CD4-positive, alpha-beta T cell (primary cell): ENCODE measurements around the gene DCST2. TPM values are rescaled to one million over a fixed set of nuclear protein-coding genes. Genes with fewer than 3 reads are reported as not detected.

Experiments used
- ATAC-seq: fragments of 200-7000 bp; cut with Tn5 transposase; one replicate; pipeline ENCODE4 v1.10.0; 2022; ENCODE audit warnings: mild to moderate bottlenecking; ENCODE audit not compliant: poor library complexity
- CTCF ChIA-PET: fragments of 350-600 bp; sonication (Branson Sonifier 250); formaldehyde crosslinking; loops from one replicate; lab custom pipeline; 2021; ENCODE audit warnings: antibody characterized with exemption, inconsistent platforms; lab: Charles Lee
- POLR2A ChIA-PET: fragments of 350-600 bp; sonication (Branson Sonifier 250); formaldehyde crosslinking; loops from one replicate; lab custom pipeline; 2021; ENCODE audit warnings: antibody characterized with exemption, inconsistent platforms; lab: Charles Lee
- DNase-seq, 14 experiments: peaks; one replicate each; pipeline ENCODE4 v3.0.0-alpha.2; 2013 to 2020; ENCODE audit warnings: mixed read lengths in 2 of 14
- H3K27ac ChIP-seq, 2 donors: one replicate each; pipeline versions ENCODE4 v1.5.1 to v1.7.0; 2013; ENCODE audit warnings: low read length in 2 of 2, low read depth in 1 of 2, mild to moderate bottlenecking in 1 of 2
- H3K27me3 ChIP-seq, 2 experiments: 1 replicate in 1 of 2; 2 replicates in 1 of 2; pipeline versions ENCODE4 v1.6.1 to v1.7.0; 2013; ENCODE audit warnings: low read length in 2 of 2, control low read depth in 1 of 2, mild to moderate bottlenecking in 1 of 2, moderate library complexity in 1 of 2; ENCODE audit not compliant: insufficient read depth in 2 of 2, control insufficient read depth in 1 of 2
- H3K36me3 ChIP-seq: one replicate; pipeline ENCODE4 v1.6.1; 2013; ENCODE audit warnings: low read length, control low read depth; ENCODE audit not compliant: insufficient read depth
- H3K4me1 ChIP-seq: one replicate; pipeline ENCODE4 v1.6.1; 2013; ENCODE audit warnings: low read length, control low read depth; ENCODE audit not compliant: insufficient read depth
- H3K4me3 ChIP-seq: one replicate; pipeline ENCODE4 v1.5.1; 2013; ENCODE audit warnings: mild to moderate bottlenecking, low read length, moderate library complexity
- H3K9me3 ChIP-seq, 2 experiments: 1 replicate in 1 of 2; 2 replicates in 1 of 2; pipeline versions ENCODE4 v1.6.1 to v1.7.0; 2013; ENCODE audit warnings: low read length in 2 of 2, mild to moderate bottlenecking in 2 of 2, control low read depth in 1 of 2, moderate library complexity in 1 of 2; ENCODE audit not compliant: control insufficient read depth in 1 of 2, insufficient read depth in 1 of 2
- H3K27ac Mint-ChIP-seq: one replicate; pipeline ENCODE4 v1.8.0; 2020; ENCODE audit warnings: mixed read lengths
- H3K27me3 Mint-ChIP-seq: one replicate; pipeline ENCODE4 v1.8.0; 2021; ENCODE audit warnings: mixed read lengths
- H3K36me3 Mint-ChIP-seq: one replicate; pipeline ENCODE4 v1.8.0; 2021; ENCODE audit warnings: low read depth, mixed read lengths
- H3K4me1 Mint-ChIP-seq: one replicate; pipeline ENCODE4 v1.8.0; 2021; ENCODE audit warnings: low read depth, mixed read lengths
- H3K4me3 Mint-ChIP-seq: one replicate; pipeline ENCODE4 v1.8.0; 2020; ENCODE audit warnings: mild to moderate bottlenecking, mixed read lengths
- H3K9me3 Mint-ChIP-seq: one replicate; pipeline ENCODE4 v1.8.0; 2020; ENCODE audit warnings: mixed read lengths
- intact Hi-C, 2 experiments: fragments of 100-400 bp; cut with DNase I in 1 of 2; cut with micrococcal nuclease in 1 of 2; formaldehyde crosslinking; loops; one replicate each; pipeline versions ENCODE4 v1.15.1 to v1.9.0; 2023 to 2025; cut with DNase I, micrococcal nuclease
- total RNA-seq, 174 experiments: library from RNA in 2 of 174; stranded (reverse) in 2 of 174; gene quantifications; one replicate each; pipeline ENCODE4 v1.2.3 and lab custom pipeline; 2021 to 2026
- TF ChIP-seq, protein P1 (sequence below): fragments of 200-600 bp; IDR thresholded peaks from one replicate; pipeline ENCODE4 v1.8.0; 2022; ENCODE audit warnings: antibody characterized with exemption, mild to moderate bottlenecking

DCST2 gene
- total RNA-seq, 2 experiments from 2014 or later = 1.4 to 2.2 TPM

DNA sequence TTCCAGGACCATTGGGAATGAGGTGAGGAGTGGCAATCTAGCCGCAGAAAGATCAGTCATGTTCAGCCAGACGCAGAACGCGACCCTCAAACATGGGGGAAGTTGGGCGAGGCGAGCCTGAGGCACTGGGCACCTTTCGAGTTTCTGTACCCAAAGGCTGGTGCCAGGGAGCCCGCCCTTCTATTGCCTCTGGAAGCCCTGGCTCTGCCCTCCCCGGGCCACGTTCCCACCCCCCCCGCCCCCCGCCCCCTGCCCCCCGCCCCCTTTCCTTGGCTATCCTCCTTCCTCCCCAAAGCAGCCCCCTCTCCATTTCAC lies 33.2 kb downstream of the DCST2 start:
- Histone ChIP-seq H3K27ac (peak overlapping the region; percentile 92 to 96), H3K4me1 (peaks cover 65% of the 10 kb centered on the region), H3K27me3 (no peaks in the 10 kb centered on the region), H3K9me3 (no peaks in the 10 kb centered on the region), H3K4me3 (peak overlapping the region; percentile 73), H3K36me3 (peaks cover 3% of the 10 kb centered on the region)
- TF ChIP-seq, protein P1, sequence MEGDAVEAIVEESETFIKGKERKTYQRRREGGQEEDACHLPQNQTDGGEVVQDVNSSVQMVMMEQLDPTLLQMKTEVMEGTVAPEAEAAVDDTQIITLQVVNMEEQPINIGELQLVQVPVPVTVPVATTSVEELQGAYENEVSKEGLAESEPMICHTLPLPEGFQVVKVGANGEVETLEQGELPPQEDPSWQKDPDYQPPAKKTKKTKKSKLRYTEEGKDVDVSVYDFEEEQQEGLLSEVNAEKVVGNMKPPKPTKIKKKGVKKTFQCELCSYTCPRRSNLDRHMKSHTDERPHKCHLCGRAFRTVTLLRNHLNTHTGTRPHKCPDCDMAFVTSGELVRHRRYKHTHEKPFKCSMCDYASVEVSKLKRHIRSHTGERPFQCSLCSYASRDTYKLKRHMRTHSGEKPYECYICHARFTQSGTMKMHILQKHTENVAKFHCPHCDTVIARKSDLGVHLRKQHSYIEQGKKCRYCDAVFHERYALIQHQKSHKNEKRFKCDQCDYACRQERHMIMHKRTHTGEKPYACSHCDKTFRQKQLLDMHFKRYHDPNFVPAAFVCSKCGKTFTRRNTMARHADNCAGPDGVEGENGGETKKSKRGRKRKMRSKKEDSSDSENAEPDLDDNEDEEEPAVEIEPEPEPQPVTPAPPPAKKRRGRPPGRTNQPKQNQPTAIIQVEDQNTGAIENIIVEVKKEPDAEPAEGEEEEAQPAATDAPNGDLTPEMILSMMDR = no peak
- H3K27me3 Mint-ChIP-seq = no peaks in the 10 kb centered on the region
- ATAC-seq = no peak
- peak in 1 of 14 experiments; percentile 32 for DNase-seq
- H3K4me3 Mint-ChIP-seq = peak overlapping the region; percentile 92
- ChIA-PET CTCF (interaction anchor here (1.1 to 13.2 kb wide), 8 partner anchors 17 to 63 kb away, joined by 3 to 159 read pairs (median 20); partner anchors contain the start of genes CKS1B, FLAD1, PBXIP1 and PMVK), POLR2A (interaction anchor here (1.0 to 10.2 kb wide), 8 partner anchors 12 to 64 kb away, joined by 4 to 189 read pairs (median 15); partner anchors contain the start of genes CKS1B, FLAD1, PBXIP1 and PMVK)
- H3K4me1 Mint-ChIP-seq = peaks cover 58% of the 10 kb centered on the region
- peak overlapping the region; percentile 90 for H3K27ac Mint-ChIP-seq
- intact Hi-C loops = loop anchor here (1.0 to 5.0 kb wide), 3 partner anchors 45 to 62 kb away; partner anchors contain the start of gene EFNA4 (in 2 of the 2)
- no peaks in the 10 kb centered on the region for H3K9me3 Mint-ChIP-seq
- H3K36me3 Mint-ChIP-seq = peaks cover 15% of the 10 kb centered on the region

DNA sequence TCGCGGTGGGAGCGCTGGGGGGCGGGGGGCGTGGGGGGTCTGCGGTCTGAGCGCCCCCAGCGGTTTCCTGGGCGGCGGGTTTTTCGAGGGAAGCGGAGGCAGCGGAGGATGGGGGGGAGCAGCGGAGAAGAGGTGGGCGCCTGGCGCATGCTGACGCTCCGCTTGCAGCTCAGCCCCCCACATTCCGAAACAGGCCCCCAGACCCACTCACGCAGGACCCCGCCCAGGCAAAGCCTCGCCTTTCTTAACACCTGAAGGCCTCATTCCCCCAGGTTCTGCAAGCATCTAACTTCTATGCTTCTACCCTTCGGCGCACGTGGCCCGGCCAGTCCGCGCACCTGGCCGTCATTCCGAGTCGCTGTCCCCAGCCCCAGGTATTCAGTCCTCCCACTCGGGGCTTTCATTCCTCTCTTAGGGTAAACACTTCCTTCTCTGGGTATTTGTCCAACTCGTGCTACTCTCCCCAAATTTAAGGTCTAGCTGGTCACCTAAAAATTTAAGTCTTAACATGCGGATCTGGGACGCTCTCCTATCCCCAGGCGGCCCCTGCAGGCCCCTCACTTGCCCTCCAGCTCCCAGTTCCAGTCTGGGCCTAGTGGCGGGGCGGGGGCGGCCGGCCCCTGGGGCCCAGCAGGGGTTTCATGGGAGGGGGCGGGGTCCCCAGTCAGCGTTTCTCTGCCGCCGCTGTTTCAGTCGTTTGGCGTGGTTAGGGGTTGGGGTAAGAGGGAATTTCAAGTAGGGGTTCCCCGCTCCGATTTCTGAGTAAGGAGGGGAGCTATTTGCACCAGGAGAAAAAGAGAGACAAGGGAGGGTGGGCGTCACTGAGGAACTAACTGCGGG lies 33.8 kb downstream of the DCST2 start:
- ChIA-PET POLR2A (interaction anchor here (1.0 to 10.2 kb wide), 11 partner anchors 11 to 63 kb away, joined by 3 to 189 read pairs (median 7); partner anchors contain the start of genes CKS1B, FLAD1, PBXIP1 and PMVK), CTCF (interaction anchor here (0.8 to 13.2 kb wide), 20 partner anchors 9 to 173 kb away, joined by 3 to 159 read pairs (median 6); partner anchors contain the start of genes ADAM15, CKS1B, FLAD1 and KRTCAP2)
- intact Hi-C loops = loop anchor here (1.0 to 5.0 kb wide), 6 partner anchors 18 to 63 kb away; partner anchors contain the start of gene EFNA4 (in 2 of the 2)
- peak in 5 of 14 experiments; percentile 38 to 81 (median 43) for DNase-seq
- Histone ChIP-seq H3K36me3 (no peaks in the 10 kb centered on the region), H3K9me3 (no peaks in the 10 kb centered on the region), H3K4me3 (peak overlapping the region; percentile 73), H3K4me1 (peaks cover 59% of the 10 kb centered on the region), H3K27ac (peak overlapping the region; percentile 70 to 96), H3K27me3 (no peaks in the 10 kb centered on the region)
- Mint-ChIP-seq H3K27me3 (no peaks in the 10 kb centered on the region), H3K27ac (peak overlapping the region; percentile 90), H3K36me3 (peaks cover 15% of the 10 kb centered on the region), H3K4me1 (peaks cover 55% of the 10 kb centered on the region), H3K4me3 (peak overlapping the region; percentile 92), H3K9me3 (no peaks in the 10 kb centered on the region)
- TF ChIP-seq, protein P1 = no peak
- no peak for ATAC-seq

DNA sequence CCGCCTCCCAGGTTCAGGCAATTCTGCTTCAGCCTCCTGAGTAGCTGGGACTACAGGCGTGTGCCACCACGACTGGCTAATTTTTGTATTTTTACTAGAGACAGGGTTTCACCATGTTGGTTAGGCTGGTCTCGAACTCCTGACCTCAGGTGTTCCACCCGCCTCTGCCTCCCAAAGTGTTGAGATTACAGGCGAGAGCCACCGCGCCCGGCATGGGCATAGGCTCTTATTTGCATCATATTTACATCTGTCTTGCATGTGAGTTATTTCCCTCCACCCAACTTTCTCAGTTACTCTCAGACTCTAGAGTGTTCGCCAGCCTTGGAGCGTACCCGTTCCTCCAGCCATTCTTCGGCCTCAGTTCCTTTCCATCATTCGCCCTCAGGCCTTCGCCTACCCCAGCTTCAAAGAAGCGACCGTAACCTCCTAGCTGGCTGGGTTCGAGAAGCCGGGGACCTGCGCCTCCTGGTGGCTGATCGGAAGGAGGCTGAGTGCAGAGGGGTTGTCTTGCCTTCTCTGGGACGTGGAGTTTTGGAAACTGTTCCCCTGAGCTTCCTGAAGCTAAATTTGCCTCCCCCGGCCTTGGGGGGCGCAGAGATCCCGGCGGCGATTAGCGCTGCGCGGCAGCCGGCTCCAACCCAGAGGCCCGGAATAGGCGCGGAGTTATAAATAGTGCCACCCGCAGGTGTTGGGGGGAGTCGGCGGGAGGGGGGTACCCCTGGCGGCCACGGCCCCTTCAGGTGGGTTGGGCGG lies 34.6 kb downstream of the DCST2 start:
- H3K4me3 ChIP-seq = peak overlapping the region; percentile 73
- H3K27ac ChIP-seq = peak overlapping the region; percentile 26 to 96
- peaks cover 51% of the 10 kb centered on the region for H3K4me1 ChIP-seq
- peaks cover 10% of the 10 kb centered on the region for H3K36me3 Mint-ChIP-seq
- intact Hi-C loops = loop anchor here in 1 of 2 experiments (1.0 to 2.0 kb wide), 3 partner anchors 18 to 37 kb away; no protein-coding TSS in a partner anchor
- peak in 13 of 14 experiments; percentile 46 to 83 (median 65) for DNase-seq
- peaks cover 52% of the 10 kb centered on the region for H3K4me1 Mint-ChIP-seq
- no peaks in the 10 kb centered on the region for H3K27me3 Mint-ChIP-seq
- ATAC-seq = no peak
- no peaks in the 10 kb centered on the region for H3K9me3 ChIP-seq
- ChIA-PET POLR2A (interaction anchor here (0.6 to 10.2 kb wide), 11 partner anchors 11 to 64 kb away, joined by 3 to 189 read pairs (median 7); partner anchors contain the start of genes CKS1B, FLAD1, PBXIP1 and PMVK), CTCF (interaction anchor here (0.6 to 13.2 kb wide), 24 partner anchors 9 to 174 kb away, joined by 3 to 159 read pairs (median 6); partner anchors contain the start of genes ADAM15, CKS1B, FLAD1 and KRTCAP2)
- peak overlapping the region; percentile 90 for H3K27ac Mint-ChIP-seq
- peak overlapping the region; percentile 83 for H3K4me3 Mint-ChIP-seq
- H3K9me3 Mint-ChIP-seq = no peaks in the 10 kb centered on the region
- TF ChIP-seq, protein P1 = peak; percentile 86
- H3K27me3 ChIP-seq = no peaks in the 10 kb centered on the region
- no peaks in the 10 kb centered on the region for H3K36me3 ChIP-seq
